Small intestine (tissue), 7 donors: ENCODE measurements around the gene BRI3BP. TPM values are rescaled to one million over a fixed set of nuclear protein-coding genes. Genes with fewer than 3 reads are reported as not detected.
"Not testable (repeated sequence)": the region's sequence is repeated elsewhere in the genome, so short reads cannot be mapped to it uniquely, and the experiment has no call there.

Source experiments
- DNase-seq, 2 donors: peaks; one replicate each; pipeline versions ENCODE4 v3.0.0 to v3.0.0-alpha.2; 2013
- FAIRE-seq: peaks from 2 replicates; lab custom pipeline; 2012; peaks lifted over from hg19 to GRCh38; lab: Jason Lieb, UNC
- H3K27ac ChIP-seq, 3 donors: one replicate each; pipeline ENCODE4 v1.5.1; 2013; ENCODE audit warnings: low read length in 2 of 3, mild to moderate bottlenecking in 2 of 3, control low read depth in 1 of 3, inconsistent platforms in 1 of 3, low read depth in 1 of 3, moderate library complexity in 1 of 3
- H3K27me3 ChIP-seq, 3 donors: one replicate each; pipeline ENCODE4 v1.6.1; 2013; ENCODE audit warnings: low read length in 3 of 3, inconsistent platforms in 1 of 3; ENCODE audit not compliant: control insufficient read depth in 3 of 3, insufficient read depth in 3 of 3
- H3K36me3 ChIP-seq, 3 donors: one replicate each; pipeline ENCODE4 v1.6.1; 2013; ENCODE audit warnings: low read length in 3 of 3, inconsistent platforms in 1 of 3, low read depth in 1 of 3, mild to moderate bottlenecking in 1 of 3, moderate library complexity in 1 of 3; ENCODE audit not compliant: control insufficient read depth in 3 of 3, insufficient read depth in 2 of 3
- H3K4me1 ChIP-seq, 3 donors: one replicate each; pipeline ENCODE4 v1.6.1; 2013; ENCODE audit warnings: low read length in 2 of 3, inconsistent platforms in 1 of 3, low read depth in 1 of 3, mild to moderate bottlenecking in 1 of 3, moderate library complexity in 1 of 3; ENCODE audit not compliant: control insufficient read depth in 3 of 3, insufficient read depth in 2 of 3
- H3K4me3 ChIP-seq, 3 donors: one replicate each; pipeline ENCODE4 v1.5.1; 2013; ENCODE audit warnings: low read length in 3 of 3, control low read depth in 1 of 3, inconsistent platforms in 1 of 3, low read depth in 1 of 3, mild to moderate bottlenecking in 1 of 3, moderate library complexity in 1 of 3
- H3K9me3 ChIP-seq, 2 donors: one replicate each; pipeline ENCODE4 v1.6.1; 2013; ENCODE audit warnings: low read depth in 1 of 2, low read length in 1 of 2; ENCODE audit not compliant: control insufficient read depth in 2 of 2, insufficient read depth in 1 of 2
- WGBS, 3 donors: extraction: QIAGEN DNeasy Blood & Tissue Kit; methylation state at CpG; one replicate each; pipeline ENCODE4 v1.1.7; 2013; 5-methylcytosine and 5-hydroxymethylcytosine counted together
- polyA plus RNA-seq, 4 donors: library from polyadenylated mRNA; stranded (reverse) in 3 of 4; unstranded in 1 of 4; fragments of 200-250 nt in 3 of 4; fragments of 120-200 nt in 1 of 4; gene quantifications; one replicate each; pipeline versions ENCODE4 v1.2.1 to v1.2.3, GENCODE V29; 2013
- donor health status: healthy with polysubstance abuse.
- donor health status: control.
- donor health status: control.
- donor health status: Bipolar disorder and iron deficiency.
- donor health status: healthy.

Gene BRI3BP
- polyA plus RNA-seq, 4 donors: 7.0 to 31.8 (median 19.0) TPM

GRCh38 chr12:125029761-125030358, 36.4 kb downstream of the BRI3BP start:
- Histone ChIP-seq H3K36me3 (peaks cover 0 to 12% (median 3%) of the 10 kb centered on the region in 3 donors), H3K4me1 (no peaks in the 10 kb centered on the region), H3K9me3 (no peaks in the 10 kb centered on the region), H3K27me3 (no peaks in the 10 kb centered on the region), H3K27ac (no peak overlapping the region), H3K4me3 (no peak overlapping the region)
- 89 to 100% (median 94%) methylated on average over 7 of the region's 7 CpGs for WGBS, 3 donors
- FAIRE-seq (no peak), DNase-seq (no peak)

DNA sequence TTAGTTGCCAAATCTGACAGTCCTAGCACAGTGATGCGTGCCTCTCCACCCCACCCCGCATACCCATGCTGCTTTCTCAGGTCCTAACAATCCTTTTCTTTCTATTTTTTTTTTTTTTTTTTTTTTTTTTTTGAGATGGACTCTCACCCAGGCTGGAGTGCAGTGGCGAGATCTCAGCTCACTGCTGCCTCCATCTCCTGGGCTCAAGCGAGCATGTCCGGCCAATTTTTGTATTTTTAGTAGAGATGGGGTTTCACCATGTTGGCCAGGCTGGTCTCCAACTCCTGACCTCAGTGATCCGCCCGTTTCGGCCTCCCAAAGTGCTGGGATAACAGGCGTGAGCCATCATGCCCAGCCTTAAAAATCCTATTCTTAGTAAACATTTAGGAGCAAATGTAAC, 38.0 kb downstream of the BRI3BP start:
- not testable (repeated sequence) for DNase-seq, H3K36me3 ChIP-seq, H3K4me1 ChIP-seq, H3K9me3 ChIP-seq, H3K27ac ChIP-seq, H3K27me3 ChIP-seq, FAIRE-seq, H3K4me3 ChIP-seq
- 72 to 85% (median 82%) methylated on average over 9 of the region's 9 CpGs for WGBS, 3 donors

DNA sequence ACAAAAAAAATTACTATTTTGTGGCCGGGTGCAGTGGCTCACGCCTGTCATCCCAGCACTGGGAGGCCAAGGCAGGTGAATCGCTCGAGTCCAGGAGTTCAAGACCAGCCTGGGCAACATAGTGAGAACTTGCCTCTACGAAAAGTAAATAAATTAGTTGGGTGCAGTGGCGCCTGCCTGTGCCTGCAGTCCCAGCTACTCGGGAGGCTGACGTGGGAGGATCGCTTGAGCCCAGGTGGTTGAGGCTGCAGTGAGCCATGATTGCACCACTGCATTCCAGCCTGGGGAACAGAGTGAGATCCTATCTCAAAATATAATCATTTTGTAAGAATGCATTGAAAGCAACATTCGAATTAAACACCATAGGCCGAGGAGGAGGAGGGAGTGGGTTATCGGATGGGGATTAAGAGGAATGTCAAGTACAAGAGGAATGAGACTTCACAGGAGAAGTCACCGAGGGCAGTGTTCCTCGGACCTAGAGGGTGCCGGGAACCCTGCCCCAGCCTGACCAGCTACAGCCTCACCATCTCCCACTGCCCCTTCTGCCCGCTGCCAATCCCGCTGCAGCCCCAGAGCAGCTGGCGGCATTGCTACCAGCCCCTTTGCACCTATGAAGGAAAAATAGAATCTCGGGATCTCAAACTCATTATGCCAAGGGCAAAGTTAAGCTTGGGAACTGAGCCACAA, 39.2 kb downstream of the BRI3BP start:
- DNase-seq (no peak), FAIRE-seq (no peak)
- WGBS, 3 donors: 86 to 88% (median 87%) methylated on average over 19 of the region's 19 CpGs
- Histone ChIP-seq H3K4me3 (no peak overlapping the region), H3K9me3 (no peaks in the 10 kb centered on the region), H3K4me1 (no peaks in the 10 kb centered on the region), H3K27ac (no peak overlapping the region), H3K36me3 (peaks cover 0 to 4% (median 0%) of the 10 kb centered on the region in 3 donors), H3K27me3 (no peaks in the 10 kb centered on the region)

DNA sequence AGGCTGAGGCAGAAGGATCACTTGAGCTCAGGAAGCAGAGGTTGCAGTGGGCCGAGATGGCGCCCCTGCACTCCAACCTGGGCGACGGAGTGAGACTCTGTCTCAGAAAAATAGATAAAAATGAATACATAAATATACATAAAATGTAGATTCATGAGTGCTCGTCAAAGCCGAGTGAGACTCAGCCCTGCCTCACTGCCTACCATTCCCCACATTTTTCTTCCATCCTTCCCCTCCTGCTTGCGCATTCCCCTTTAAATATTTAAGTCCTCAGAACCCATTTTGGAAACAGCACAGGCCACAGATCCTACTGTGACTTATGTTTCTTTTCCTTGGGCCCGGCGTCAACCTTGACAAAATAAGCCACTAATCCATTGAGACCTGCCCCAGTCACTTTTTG, 39.8 kb downstream of the BRI3BP start:
- Histone ChIP-seq H3K36me3 (peaks cover 0 to 2% (median 0%) of the 10 kb centered on the region in 3 donors), H3K27me3 (no peaks in the 10 kb centered on the region), H3K4me3 (no peak overlapping the region), H3K4me1 (no peaks in the 10 kb centered on the region), H3K9me3 (no peaks in the 10 kb centered on the region), H3K27ac (no peak overlapping the region)
- FAIRE-seq: no peak
- WGBS, 3 donors: 86 to 95% (median 90%) methylated on average over 9 of the region's 9 CpGs
- no peak for DNase-seq

GRCh38 chr12:125038976-125039625, 45.7 kb downstream of the BRI3BP start:
- Histone ChIP-seq H3K27me3 (no peaks in the 10 kb centered on the region), H3K9me3 (no peaks in the 10 kb centered on the region), H3K4me3 (no peak overlapping the region), H3K36me3 (no peaks in the 10 kb centered on the region), H3K27ac (no peak overlapping the region), H3K4me1 (no peaks in the 10 kb centered on the region)
- 73 to 78% (median 77%) methylated on average over 6 of the region's 6 CpGs for WGBS, 3 donors
- DNase-seq: no peak
- FAIRE-seq: no peak

DNA sequence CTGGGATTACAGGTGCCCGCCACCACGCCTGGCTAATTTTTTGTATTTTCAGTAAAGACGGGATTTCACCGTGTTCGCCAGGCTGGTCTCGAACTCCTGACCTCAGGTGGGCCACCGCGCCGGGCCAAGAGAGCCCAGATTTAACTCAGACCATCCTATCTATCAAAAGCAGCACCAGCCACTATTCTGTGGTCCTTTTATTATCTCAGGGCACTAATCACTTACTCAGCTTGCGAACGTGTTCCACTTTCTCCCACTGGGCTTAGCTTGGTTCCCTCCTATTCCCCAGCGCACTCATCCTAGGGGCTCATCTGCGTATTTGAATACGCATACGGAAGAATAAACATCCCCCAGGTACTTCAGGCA, 55.6 kb downstream of the BRI3BP start:
- H3K4me3 ChIP-seq: peak overlapping the region; percentile 2 to 67 (median 53)
- no peaks in the 10 kb centered on the region for H3K27me3 ChIP-seq
- no peak for DNase-seq
- no peak for FAIRE-seq
- no peaks in the 10 kb centered on the region for H3K4me1 ChIP-seq
- peak overlapping the region in 2 of 3 donors; percentile 6 to 38 for H3K27ac ChIP-seq
- H3K9me3 ChIP-seq: peaks cover 0 to 5% of the 10 kb centered on the region in 2 donors
- 50 to 58% (median 53%) methylated on average over 15 of the region's 15 CpGs for WGBS, 3 donors
- H3K36me3 ChIP-seq: no peaks in the 10 kb centered on the region

GRCh38 chr12:125050446-125050845, 57.0 kb downstream of the BRI3BP start:
- WGBS, 3 donors: 85 to 88% (median 85%) methylated on average over 10 of the region's 10 CpGs

DNA sequence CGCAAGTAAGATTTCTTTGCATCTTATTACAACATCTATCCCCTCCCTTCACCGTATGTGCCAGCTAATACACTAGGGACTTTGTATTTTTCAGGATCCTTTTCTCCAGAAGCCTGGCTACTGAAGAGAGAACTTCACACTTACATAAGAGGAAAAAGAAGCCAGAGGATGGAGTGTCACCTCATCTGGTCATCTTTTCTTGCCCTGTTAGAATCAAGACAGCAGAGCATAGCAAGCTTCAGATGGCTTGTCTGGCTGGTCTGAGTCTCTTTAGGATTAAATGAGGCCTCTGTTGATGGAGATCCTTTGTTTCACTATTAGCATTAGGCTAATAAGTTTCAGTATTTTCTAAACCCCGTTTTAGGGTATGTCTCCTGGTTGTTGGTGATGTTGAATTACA, 57.4 kb downstream of the BRI3BP start:
- Histone ChIP-seq H3K4me1 (no peaks in the 10 kb centered on the region), H3K9me3 (peaks cover 0 to 5% of the 10 kb centered on the region in 2 donors), H3K4me3 (no peak overlapping the region), H3K36me3 (no peaks in the 10 kb centered on the region), H3K27me3 (no peaks in the 10 kb centered on the region), H3K27ac (no peak overlapping the region)
- FAIRE-seq: no peak
- DNase-seq: no peak
- WGBS, 3 donors: 60 to 74% (median 68%) methylated on average over 3 of the region's 3 CpGs

More at GRCh38 chr12:125050446-125050845, 57.0 kb downstream of the BRI3BP start:
- Histone ChIP-seq H3K4me3 (no peak overlapping the region), H3K27ac (no peak overlapping the region), H3K9me3 (peaks cover 0 to 5% of the 10 kb centered on the region in 2 donors), H3K4me1 (no peaks in the 10 kb centered on the region), H3K36me3 (no peaks in the 10 kb centered on the region), H3K27me3 (no peaks in the 10 kb centered on the region)
- FAIRE-seq (no peak), DNase-seq (no peak)
